ENCODE data around the gene LGR6.
"Not testable (repeated sequence)": the region's sequence is repeated elsewhere in the genome, so short reads cannot be mapped to it uniquely, and the experiment has no call there.

LGR6 gene

GRCh38 chr1:202244841-202245261 lies 51.3 kb downstream of the LGR6 start:
- no peak for DNase-seq

- no peak for DNase-seq
These were observed 51.8 kb downstream of the LGR6 start for GRCh38 chr1:202245391-202245790.

- DNase-seq = no peak
These were observed 53.5 kb downstream of the LGR6 start for GRCh38 chr1:202247104-202247503.

GRCh38 chr1:202247837-202248795 lies 54.5 kb downstream of the LGR6 start:
- no peak for DNase-seq

GRCh38 chr1:202248861-202249260 lies 55.3 kb downstream of the LGR6 start:
- no peak for DNase-seq

- no peak for DNase-seq
These were observed 55.8 kb downstream of the LGR6 start for GRCh38 chr1:202249436-202249835.

GRCh38 chr1:202249846-202250245 lies 56.2 kb downstream of the LGR6 start:
- no peak for DNase-seq

- DNase-seq = no peak
These were observed 57.4 kb downstream of the LGR6 start for GRCh38 chr1:202250982-202251381.

GRCh38 chr1:202251424-202252256 lies 58.0 kb downstream of the LGR6 start:
- DNase-seq = no peak

- DNase-seq = no peak
These were observed 58.7 kb downstream of the LGR6 start for GRCh38 chr1:202252271-202252670.

- DNase-seq = no peak
These were observed 61.1 kb downstream of the LGR6 start for GRCh38 chr1:202254454-202255252.

- DNase-seq = no peak
These were observed 61.7 kb downstream of the LGR6 start for GRCh38 chr1:202255343-202255742.

GRCh38 chr1:202259705-202260104 lies 66.1 kb downstream of the LGR6 start:
- no peak for DNase-seq

GRCh38 chr1:202261209-202261958 lies 67.8 kb downstream of the LGR6 start:
- DNase-seq = not testable (repeated sequence)

- DNase-seq = no peak
These were observed 70.0 kb downstream of the LGR6 start for GRCh38 chr1:202263628-202264027.

GRCh38 chr1:202264300-202264699 lies 70.7 kb downstream of the LGR6 start:
- DNase-seq = no peak

- DNase-seq = no peak
These were observed 71.1 kb downstream of the LGR6 start for GRCh38 chr1:202264726-202265125.

GRCh38 chr1:202266061-202266765 lies 72.6 kb downstream of the LGR6 start:
- no peak for DNase-seq

- DNase-seq = no peak
These were observed 74.4 kb downstream of the LGR6 start for GRCh38 chr1:202268032-202268431.

- no peak for DNase-seq
These were observed 75.2 kb downstream of the LGR6 start for GRCh38 chr1:202268817-202269216.

- DNase-seq = no peak
These were observed 77.3 kb downstream of the LGR6 start for GRCh38 chr1:202270871-202271326.

Data from T-helper 2 cell (primary cell).